Adrenal gland (tissue), 5 donors: ENCODE data around the gene HCRTR1.

Experiments
- CTCF ChIP-seq, 6 experiments: fragments of 450-650 bp in 4 of 6; fragments of 200-600 bp in 2 of 6; sonication (generic) in 1 of 6; IDR thresholded peaks; 1 replicate in 5 of 6; 2 replicates in 1 of 6; pipeline versions ENCODE4 v1.5.1 to v1.8.0; 2016 to 2021; ENCODE audit warnings: antibody characterized with exemption in 6 of 6, mild to moderate bottlenecking in 2 of 6, moderate library complexity in 1 of 6
- POLR2A ChIP-seq, 2 donors: fragments of 450-650 bp; IDR thresholded peaks; one replicate each; pipeline ENCODE4 v1.6.1; 2017; ENCODE audit warnings: antibody characterized with exemption in 2 of 2, mild to moderate bottlenecking in 2 of 2, moderate library complexity in 1 of 2
- donor health status: DM: no; HTN: no; CAD: no.

- TF ChIP-seq CTCF (IDR thresholded peaks at IDR 0.05): no peak
- TF ChIP-seq POLR2A (IDR thresholded peaks at IDR 0.05): no peak
These were observed 58.3 kb downstream of the HCRTR1 start for GRCh38 chr1:31675756-31676155.
